Activated T-helper 9 cell treated with anti-CD3 and anti-CD28 coated beads, Interleukin-2, amount 50 U/mL, for 16 hours (primary cell): Measurements from ENCODE around the gene PDLIM7.

Experiments
- DNase-seq: peaks from one replicate; pipeline ENCODE4 v3.0.0-alpha.2; 2020; ENCODE audit warnings: low read depth

PDLIM7 gene

DNA sequence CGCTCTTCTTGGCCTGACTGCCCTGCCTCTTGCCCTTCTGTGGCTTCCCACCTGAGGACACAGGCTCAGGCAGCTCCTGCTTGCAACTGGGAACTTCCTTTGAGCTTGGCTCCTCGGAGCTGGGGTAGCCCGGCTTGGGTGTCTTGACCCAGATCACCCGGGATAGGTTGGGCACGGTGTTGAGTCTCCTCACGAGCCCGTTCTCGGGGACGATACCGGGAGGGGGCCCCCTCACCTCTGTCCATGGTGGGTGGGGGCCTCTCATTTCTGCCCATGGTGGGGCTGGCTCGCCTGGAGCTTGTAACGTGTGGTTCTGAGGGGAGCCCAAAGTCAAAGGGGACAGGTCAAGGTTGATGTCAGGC, 27.1 kb upstream of the PDLIM7 start:
- DNase-seq, result no peak

DNA sequence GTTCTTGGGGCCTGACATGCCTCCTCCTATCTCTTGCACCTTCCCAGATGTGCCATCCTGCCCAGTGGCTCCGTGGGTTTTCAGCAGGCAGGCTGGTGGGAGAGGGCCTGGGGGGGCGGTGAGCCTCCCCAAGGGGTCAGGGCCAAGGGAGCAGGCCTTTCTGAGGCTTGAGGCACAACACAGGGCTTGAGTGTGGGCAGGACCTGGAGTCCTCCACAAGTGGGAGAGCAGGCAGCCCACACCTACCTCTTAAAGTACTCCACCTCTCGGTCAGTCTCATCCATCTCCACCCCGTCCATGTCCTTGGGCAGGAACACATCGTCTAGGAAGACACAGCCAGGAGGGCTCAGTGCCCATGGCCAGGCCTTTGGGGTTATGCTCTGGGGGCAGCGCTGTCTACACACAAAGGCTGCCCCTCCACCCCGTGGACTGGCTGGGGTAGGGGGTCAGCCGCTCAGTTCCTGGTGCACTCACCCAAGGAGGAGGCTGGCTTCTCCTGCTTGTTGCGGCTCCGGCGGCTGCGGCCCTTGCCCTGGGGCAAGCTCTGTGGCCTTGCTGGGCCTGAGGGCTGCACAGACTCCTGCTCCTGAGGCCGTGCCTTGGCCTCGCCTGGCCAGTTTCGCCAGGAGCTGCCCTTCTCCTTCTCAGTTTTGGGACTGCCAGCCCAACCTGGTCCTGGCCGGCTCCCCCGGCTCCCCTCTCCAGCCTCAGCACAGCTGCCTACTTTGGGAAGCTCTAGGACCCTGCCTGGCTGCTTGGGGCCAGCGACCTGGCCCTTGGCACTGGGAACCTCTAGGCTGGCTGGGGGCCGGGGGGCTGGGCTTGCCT, 26.5 kb upstream of the PDLIM7 start:
- no peak for DNase-seq

DNA sequence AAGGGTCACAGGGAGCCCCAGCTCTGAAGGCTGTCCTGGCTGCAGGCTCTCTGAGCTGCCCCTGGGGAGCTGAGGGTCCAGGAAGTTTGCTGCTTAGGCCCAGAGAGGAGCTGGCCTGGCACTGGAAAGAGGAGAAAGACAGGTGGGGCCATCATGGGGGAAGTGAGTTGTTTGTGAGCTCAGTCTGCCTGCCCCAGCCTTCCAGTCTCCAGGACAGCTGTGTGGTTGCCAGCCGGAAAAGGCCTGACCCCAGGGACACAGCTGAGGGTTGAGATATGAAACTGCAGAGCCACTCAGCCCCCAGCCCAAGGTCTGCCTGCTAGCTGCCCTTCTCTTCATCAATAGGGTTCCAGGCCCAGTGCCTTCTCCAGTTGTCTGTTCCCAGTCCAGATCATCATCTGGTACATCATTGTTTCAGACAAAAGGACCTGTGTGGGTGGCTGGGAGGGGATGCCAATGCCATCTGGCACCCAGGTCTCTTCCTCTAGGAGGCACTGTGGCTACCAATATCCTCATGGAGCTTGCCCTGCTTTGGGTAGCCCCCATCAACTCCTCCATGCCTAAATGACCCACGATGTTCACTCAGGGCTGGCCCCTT, 23.6 kb upstream of the PDLIM7 start:
- DNase-seq, result no peak

DNA sequence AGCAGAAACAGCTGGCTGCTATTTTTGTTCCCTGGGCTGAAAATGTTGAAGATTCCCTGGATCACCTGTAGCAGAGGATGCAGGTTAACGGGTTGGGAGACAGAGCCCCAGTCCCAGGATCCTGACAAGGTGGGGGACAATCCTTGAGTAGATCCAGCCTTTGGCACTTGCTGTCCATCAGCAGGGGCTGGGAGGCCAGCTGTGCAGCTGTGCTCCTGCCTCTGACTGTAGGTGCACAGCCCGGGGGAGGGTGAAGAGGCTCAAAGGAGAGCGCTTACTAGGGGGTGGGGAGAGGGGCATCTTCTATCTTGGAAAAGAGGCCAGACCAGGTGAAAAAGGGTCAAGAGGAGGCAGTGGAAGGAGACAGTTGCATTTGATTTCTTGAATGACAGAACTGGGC, 22.9 kb upstream of the PDLIM7 start:
- no peak for DNase-seq

DNA sequence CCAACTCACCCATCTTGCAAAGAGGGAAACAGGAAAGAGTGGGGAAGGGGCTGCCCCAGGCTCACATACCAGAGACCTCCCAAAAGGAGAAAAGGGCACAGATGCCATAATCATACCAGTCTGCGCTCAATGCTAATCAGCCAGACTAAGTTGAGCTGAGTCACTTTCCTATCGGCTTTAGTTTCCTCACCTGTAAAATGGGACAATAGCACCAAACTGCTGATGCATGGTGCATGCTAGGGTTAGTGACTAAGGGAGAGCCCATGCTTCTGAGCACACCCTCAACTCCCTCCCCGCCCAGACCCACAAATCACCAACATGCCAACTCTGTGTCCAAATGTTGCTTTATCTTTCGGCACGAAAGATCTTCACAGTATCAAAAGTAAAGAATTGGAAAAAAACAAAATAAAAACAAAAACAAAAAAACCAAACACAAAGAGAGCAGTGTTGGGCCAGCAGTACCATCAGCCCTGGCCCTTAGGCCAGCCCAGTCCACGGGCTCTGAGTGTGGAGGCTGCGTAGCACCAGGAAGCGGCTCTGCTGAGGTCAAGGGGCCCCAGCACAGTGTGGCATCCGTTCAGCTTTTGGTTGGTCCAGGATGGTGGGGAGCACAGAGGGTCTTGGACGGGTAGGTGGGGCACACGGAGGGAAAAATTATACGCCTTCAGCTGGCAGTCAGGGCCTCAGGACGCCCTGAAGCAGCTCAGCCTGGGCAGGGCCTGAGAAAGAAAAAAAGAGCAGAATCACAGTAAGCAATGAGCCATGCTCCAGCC, 22.2 kb upstream of the PDLIM7 start:
- DNase-seq, result no peak

DNA sequence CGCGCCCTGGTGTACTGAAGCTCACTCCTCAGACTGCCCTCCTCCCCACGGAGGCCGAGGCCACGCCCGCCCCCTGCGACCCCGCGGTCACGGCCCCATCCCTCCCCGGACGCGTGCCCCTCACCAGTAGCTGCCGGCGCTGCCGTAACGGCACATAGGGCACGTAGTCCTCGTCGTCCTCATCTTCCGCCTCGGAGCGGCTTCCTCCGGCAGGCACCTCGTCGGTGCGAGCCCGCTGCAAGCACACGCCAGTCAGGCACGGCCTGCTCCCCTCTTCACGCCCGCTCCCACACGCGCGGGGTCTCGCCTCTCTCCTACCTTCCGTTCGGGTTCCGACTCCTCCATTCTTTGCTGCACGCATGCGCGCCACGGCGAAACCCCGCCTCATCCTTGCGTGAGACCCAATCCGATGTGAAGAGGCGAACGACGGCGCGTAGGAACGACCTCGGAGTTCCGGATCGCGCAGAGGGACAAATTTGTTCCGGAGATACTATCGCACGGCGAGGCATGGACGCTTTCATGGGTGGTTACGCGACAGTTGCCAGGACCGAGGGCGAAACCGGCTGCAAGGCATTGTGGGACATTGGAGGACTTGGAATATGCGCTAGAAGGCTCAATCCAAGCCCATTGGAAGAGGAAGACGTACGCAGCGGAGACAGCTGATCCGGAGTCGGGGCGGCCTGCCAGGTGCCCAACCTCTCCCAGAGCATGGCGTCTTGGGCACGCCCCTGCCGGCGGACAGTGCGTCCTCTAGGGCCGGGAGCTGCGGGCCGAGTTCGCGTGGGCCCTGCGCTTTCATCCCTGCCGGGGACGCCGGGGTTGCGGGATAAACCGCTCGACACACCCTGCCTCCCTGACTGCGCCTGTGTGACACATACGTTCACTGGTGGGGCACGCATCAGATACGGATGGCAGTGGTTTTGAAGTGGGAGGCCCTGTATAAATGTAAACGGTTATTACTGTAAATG, 19.5 kb upstream of the PDLIM7 start, which contains the start of gene DDX41:
DDX41 (minus strand) TSS at position 361 of the 968 bp plus-strand sequence; CDS start at position 345, 16 bp downstream.
- peak; percentile 94 for DNase-seq

DNA sequence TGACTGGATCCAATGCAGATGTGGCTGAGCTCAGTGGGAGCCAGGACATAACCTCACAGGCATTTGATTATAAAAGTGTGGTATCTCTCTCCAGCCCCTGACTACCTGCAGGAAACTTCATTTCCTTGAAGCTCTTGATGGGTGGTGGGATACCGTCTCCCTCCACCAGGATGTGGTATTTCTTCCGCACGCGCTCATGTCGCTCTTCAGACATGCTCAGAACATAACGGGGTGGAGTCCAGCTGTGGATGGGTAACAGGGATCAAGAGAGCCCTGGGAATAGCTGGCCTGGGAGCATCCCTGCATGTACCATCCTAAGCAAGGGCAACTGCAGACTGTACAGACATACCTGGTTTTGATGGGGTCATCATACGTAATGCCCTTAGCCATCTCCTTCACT, 18.2 kb upstream of the PDLIM7 start:
- no peak for DNase-seq

DNA sequence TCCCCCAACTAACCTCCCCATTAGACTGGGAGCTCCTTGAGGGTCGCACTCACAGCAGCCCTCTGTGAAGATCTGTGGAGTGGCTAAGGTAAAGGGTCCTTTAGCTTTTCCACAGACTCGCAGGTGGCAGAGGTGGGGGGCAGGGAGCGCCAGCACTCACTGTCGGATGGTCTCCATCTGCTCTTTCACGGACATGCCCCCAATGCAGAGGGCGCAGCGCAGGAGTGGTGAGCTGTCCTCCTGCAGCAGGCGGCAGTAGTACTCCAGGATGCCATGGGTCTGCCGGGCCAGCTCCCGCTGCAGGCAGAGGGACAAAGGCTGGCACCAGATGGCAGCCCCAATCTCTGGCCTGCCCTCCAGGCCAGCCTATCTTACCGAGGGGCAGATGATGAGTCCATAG, 17.1 kb upstream of the PDLIM7 start:
- DNase-seq, result no peak

DNA sequence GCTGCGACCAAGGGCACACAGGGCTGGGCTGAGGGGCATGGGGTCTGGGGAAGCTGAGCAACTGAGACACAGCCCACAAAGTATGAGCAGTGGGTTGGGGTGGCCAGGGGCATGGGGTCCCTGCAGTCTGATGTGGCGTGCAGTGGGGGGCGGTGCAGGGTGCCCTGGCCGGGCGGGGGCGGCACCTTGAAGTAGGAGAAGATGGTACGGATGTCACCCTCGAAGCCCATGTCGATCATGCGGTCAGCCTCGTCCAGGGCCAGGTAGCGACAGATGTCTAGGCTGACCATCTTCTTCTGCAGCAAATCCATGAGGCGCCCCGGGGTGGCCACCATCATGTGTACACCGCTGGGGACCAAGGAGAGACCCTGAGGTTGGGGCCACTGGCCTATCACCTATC, 16.1 kb upstream of the PDLIM7 start:
- DNase-seq, result no peak

DNA sequence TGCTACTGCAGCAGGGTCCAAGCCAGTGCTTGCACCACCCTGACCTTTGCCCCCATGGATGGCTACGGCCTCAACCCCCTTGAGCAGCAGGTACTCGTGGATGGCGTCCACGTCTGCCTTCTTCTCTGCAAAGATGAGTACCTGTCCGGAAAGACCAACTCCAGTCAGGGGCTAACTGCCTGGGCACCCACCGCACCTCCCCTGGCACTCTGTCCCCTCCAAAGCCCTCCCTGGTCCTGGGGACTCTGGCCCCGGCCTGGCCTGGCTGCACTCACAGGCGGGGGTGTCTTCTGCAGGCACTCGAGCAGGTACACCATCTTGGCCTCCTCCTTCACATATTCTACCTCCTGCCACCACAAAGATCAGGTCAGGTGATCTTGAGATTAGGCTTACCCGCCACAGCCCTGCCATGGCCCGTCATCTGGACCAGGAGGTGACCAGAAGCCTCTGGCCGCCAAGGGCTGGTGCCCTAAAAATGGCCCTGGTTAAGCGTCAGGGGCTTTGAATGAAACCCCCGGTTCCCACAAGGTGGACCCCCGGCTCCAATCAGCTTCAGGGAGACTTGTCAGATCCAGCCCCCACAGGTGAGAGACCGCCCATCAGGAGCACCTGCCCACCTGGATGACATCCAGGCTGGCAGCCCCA, 15.5 kb upstream of the PDLIM7 start:
- no peak for DNase-seq

DNA sequence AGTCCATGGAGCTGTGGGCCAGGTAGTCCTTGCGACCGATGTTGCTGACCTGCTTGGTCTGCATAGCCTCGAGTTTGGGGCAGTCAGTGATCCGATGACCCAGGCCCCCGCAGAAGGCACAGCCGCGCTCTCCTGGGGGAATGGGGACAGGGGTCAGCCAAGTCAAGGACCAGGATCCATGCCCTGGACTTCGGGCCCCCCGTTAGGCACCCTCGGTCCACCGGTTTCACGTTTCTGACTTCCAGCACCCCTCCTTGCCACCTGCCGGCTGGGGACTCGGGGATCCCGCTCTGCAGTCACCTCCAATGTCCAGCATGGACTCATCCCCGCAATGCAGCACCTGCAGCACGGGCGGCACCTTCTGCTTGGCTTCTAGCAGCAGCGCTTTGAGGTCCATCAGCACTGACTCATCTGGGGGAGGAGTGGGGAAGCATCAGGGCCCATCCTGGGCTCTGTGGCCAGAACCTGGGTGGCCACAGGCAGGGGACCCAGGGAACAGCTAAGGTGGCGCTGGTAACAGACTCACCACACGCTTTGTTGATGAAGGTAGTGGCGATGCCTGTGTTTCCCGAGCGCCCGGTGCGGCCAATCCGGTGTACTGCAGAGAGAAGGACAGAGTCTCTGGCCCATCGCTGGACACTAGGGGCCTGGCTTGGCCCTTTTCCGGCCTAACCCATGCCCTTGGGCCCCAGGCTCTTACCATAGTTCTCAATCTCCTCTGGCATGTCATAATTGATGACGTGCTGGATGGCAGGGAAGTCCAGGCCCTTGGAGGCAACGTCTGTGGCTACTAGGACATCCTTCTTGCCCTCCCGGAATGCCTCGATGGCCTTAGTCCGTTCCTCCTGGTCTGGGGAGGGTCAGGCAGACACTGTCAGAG, 14.6 kb upstream of the PDLIM7 start:
- DNase-seq, result no peak

DNA sequence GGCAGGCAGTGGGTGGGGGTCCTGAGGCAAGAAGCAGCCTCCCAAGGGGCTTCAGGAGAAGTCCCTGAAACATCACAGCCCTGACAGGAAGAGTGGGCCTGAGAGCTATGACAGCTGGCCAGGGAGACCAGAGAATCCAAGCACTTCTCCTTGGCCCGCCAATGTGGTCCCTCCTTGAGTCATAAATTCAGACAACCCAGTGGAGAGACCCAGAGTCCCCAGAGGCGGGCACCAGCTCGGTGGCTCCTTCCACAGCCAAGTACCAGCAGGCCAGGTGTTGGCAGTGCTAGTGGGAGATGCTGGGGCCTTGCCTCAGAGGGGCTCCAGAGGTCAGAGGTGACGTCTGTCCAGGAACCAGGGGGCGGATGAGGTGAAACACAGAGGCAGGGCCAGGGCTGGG, 13.8 kb upstream of the PDLIM7 start:
- no peak for DNase-seq

DNA sequence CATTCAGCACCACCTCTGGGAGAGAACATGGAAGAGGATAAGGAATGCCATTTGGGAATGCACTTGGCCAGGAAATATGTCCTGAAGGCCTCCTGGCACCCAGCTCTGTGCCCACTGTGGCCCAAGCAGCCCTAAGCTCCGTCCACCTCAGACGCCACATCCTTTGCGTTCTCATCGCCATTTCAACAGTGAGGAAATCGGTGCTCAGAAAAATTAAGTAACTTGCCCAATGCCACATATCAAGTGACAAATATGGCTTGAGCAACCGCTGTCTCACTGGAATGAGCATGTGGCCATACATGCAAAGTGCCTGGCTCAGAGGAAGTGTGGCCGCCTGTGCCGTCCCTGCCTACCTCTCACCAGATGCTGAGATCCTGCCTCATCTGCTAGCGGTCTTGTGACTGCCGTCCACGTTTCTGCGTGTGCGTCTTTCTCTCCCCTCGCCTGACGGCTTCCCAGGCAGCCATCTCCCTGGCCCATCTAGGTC, 13.2 kb upstream of the PDLIM7 start:
- DNase-seq, result no peak

DNA sequence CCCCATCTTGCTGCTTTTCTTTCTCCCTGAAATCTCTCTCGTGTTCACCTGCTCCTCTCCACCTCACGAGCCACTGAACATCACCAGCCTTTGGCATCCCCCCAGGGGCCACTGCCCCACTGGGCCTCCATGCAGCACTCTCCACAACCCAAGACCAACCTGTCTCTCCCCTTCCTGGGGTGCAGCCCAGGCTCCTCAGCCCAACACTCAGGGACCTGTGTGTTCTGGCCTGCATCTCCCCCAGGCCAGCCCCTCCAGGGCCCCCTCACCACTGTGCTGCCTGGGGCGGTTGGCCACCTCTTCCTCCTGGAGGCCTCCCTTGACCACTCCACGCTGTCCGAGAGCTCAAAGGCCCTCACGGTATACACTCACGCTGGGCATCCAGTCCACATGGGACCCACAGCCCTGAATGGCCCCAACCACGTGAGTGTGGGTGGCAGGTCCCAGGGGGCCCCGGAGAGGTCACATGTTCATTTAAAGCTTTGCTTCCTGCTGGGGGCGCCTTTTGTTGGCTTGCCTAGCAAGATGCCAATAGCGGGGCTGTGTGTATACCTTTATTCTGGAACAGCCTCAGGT, 12.7 kb upstream of the PDLIM7 start:
- DNase-seq, result no peak

DNA sequence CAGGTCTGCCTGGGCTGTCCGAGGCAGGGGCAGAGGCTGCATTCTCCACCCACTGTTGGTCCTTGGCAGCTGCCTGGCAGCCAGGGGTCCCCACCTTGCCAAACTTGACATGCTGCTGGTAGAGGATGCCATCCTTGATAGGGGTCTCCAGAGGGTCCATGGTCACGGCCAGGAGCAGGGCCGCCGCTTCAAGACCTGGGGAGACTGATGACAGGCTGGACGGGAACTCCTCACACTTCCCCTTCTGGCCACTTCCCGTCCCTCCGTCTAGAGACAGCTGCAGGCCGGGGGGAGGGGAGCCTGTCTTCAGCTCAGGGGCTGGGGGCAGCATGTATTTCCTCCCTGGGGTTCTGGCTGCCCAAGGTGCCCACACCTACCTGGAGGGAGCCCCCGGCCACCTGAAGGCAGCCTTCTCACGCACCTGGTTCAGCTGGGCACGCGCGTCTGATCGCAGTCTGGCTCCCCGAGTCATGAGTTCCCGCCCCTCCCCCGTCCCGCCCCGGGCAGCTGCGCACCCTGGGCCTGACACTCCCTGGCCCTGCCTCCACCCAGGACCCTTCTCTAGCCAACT, 12.1 kb upstream of the PDLIM7 start, which contains the start of gene DOK3:
DOK3 (minus strand) TSS at position 446 of the 571 bp plus-strand sequence; CDS start at position 160, 286 bp downstream.
- DNase-seq, result no peak

DNA sequence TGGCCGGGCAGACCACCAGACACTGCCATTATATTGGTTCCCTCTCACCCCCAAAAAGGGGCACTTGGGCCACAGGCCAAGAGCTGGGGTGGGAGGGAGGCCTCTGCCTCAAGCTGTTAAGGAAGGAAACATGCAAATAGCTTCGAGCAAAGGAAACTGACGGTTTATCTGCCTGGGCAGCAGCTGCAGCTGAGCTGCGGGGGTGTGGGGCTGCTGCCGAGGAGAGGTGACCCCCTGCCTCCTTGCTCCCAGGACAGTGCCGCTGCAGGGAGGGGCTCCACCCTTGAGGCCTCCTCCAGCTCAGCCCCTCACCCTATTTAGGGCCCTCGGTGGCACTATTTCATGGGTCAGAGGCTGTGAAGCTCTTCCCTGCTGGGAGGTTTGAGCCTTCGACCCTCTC, 11.4 kb upstream of the PDLIM7 start:
- no peak for DNase-seq

DNA sequence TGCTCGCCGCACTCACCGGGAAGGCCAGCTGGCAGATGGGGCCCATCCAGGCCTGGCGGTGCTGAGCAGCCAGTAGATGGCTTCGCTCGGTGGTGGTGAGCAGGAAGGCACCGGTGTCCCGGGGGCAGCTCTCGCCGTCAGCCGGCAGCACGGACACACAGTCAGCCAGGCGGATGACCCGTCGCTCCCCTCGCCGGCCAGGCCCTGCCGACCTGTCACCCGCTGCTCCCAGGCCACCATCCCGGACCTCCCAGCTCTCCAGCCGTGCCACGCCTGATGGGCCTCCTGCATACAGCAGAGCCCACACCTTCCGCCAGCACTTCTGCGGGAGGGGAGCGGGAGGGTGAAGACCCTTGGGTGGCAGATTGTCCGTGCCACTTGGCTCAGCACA, 10.8 kb upstream of the PDLIM7 start:
- no peak for DNase-seq

DNA sequence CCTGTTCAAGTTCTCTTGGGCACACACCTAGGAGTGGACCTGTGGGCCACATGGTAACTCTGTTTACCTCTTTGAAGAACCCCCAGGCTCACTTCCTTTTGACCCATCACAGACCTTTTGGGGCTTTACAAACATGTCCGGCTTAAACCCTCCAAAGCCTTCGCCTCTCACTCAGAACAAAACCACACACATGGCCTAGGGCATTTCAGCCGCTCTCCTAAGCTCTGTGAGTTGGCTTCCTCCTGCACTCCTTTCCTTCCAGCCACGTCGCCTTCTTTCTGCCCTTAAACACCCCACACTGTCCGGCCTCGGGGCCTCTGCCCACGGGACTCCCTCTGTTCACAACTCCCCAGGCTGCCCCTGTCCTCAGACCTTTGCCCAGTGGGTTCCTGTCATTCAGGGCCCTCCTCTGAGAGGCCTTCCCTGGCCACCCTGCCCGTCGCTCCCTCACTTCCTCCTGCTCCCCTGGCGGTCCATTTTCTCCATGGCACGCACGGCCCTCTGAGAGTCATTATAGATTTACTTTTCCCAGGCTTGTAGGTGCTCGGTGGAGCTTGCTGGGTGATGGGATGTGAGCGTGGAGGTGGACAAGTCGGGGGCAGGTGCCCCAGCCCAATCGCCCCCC, 10.3 kb upstream of the PDLIM7 start:
- DNase-seq, result no peak

DNA sequence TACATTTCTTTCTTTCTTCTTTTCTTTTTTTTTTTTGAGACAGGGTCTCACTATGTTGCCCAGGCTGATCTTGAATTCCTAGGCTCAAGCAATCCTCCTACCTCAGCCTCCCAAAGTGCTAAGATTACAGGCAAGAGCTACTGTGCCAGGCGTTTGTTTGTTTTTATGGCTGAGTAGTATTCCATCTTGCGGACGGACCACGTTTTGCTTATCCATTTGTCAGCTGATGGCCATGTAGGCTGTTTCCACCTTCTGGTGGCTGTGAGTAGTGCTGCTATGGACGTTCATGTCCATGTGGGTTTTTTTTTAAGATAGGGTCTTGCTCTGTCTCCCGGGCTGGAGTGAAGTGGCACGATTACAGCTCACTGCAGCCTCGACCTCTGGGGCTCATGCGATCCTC, 9.8 kb upstream of the PDLIM7 start:
- no peak for DNase-seq
